DOHH2 (cell line): ENCODE measurements around the gene SCAF8.
"Not testable (repeated sequence)": the region's sequence is repeated elsewhere in the genome, so short reads cannot be mapped to it uniquely, and the experiment has no call there.

ENCODE experiments used
- H3F3A ChIP-seq: fragments of 200-600 bp; sonication (generic), shearing (Covaris generic); 2 replicates; pipeline ENCODE4 v1.6.0; 2016; ENCODE audit warnings: antibody characterized with exemption, mild to moderate bottlenecking; ENCODE audit not compliant: control insufficient read depth, insufficient read depth
- H3K27ac ChIP-seq: fragments of 200-600 bp; sonication (generic); 2 replicates; pipeline ENCODE4 v1.5.1; 2014; ENCODE audit warnings: low read depth, mild to moderate bottlenecking, low read length, moderate library complexity
- H3K27me3 ChIP-seq: fragments of 200-600 bp; sonication (generic); 2 replicates; pipeline ENCODE4 v1.6.1; 2014; ENCODE audit warnings: mild to moderate bottlenecking, low read length, mixed read lengths; ENCODE audit not compliant: control insufficient read depth
- H3K36me3 ChIP-seq: fragments of 200-600 bp; sonication (generic); 2 replicates; pipeline ENCODE4 v1.6.1; 2014; ENCODE audit warnings: mild to moderate bottlenecking, low read length, moderate library complexity, mixed read lengths; ENCODE audit not compliant: control insufficient read depth
- H3K4me1 ChIP-seq: fragments of 200-600 bp; sonication (generic); 2 replicates; pipeline ENCODE4 v1.6.1; 2014; ENCODE audit warnings: mild to moderate bottlenecking, low read length, mixed read lengths; ENCODE audit not compliant: control insufficient read depth
- H3K4me2 ChIP-seq: fragments of 200-600 bp; sonication (generic); 2 replicates; pipeline ENCODE4 v1.6.0; 2014; ENCODE audit warnings: mild to moderate bottlenecking, low read length, moderate library complexity
- H3K4me3 ChIP-seq: fragments of 200-600 bp; sonication (generic); 2 replicates; pipeline ENCODE4 v1.5.1; 2014; ENCODE audit warnings: mild to moderate bottlenecking, low read length, mixed read lengths
- H3K79me2 ChIP-seq: fragments of 200-600 bp; sonication (generic); 2 replicates; pipeline ENCODE4 v1.6.1; 2014; ENCODE audit warnings: mild to moderate bottlenecking, low read length, mixed read lengths; ENCODE audit not compliant: control insufficient read depth
- H3K9me2 ChIP-seq: fragments of 200-600 bp; sonication (generic); replicated peaks from 2 replicates; pipeline ENCODE4 v1.6.1; 2014; ENCODE audit warnings: mild to moderate bottlenecking, low read length, mixed read lengths; ENCODE audit not compliant: control insufficient read depth
- H3K9me3 ChIP-seq: fragments of 200-600 bp; sonication (generic); 2 replicates; pipeline ENCODE4 v1.6.1; 2014; ENCODE audit warnings: antibody characterized with exemption, low read length, mixed read lengths; ENCODE audit not compliant: control insufficient read depth, insufficient read depth
- H4K20me1 ChIP-seq: fragments of 200-600 bp; sonication (generic); 2 replicates; pipeline ENCODE4 v1.6.0; 2014; ENCODE audit warnings: low read depth, mild to moderate bottlenecking, antibody characterized with exemption, low read length, moderate library complexity; ENCODE audit not compliant: control insufficient read depth, insufficient read depth
- CTCF ChIP-seq: fragments of 200-600 bp; sonication (generic); IDR thresholded peaks from one replicate; pipeline ENCODE4 v1.5.1; 2014; ENCODE audit warnings: antibody characterized with exemption, mild to moderate bottlenecking, low read depth, low read length; ENCODE audit not compliant: poor library complexity, severe bottlenecking
- EZH2phosphoT487 ChIP-seq: fragments of 200-600 bp; sonication (generic); IDR thresholded peaks from 2 replicates; pipeline ENCODE4 v1.6.1; 2017; ENCODE audit warnings: borderline replicate concordance, mild to moderate bottlenecking, antibody characterized with exemption, low read length, moderate library complexity, mixed read lengths

The SCAF8 gene

GRCh38 chr6:154709621-154710020 is 23.6 kb upstream of the SCAF8 start:
- no peaks in the 10 kb centered on the region for H3K79me2 ChIP-seq
- H4K20me1 ChIP-seq = no peaks in the 10 kb centered on the region
- no peak overlapping the region for H3K4me3 ChIP-seq
- no peak overlapping the region for H3K4me2 ChIP-seq
- H3K4me1 ChIP-seq = no peaks in the 10 kb centered on the region
- H3K27ac ChIP-seq = no peak overlapping the region
- H3K9me2 ChIP-seq = no peaks in the 10 kb centered on the region
- no peaks in the 10 kb centered on the region for H3K9me3 ChIP-seq
- TF ChIP-seq EZH2phosphoT487 = no peak
- no peak for TF ChIP-seq CTCF
- H3F3A ChIP-seq = no peaks in the 10 kb centered on the region
- peaks cover 5% of the 10 kb centered on the region; the same call in 1 of the 2 replicates for H3K27me3 ChIP-seq
- H3K36me3 ChIP-seq = no peaks in the 10 kb centered on the region

- TF ChIP-seq CTCF = no peak
- no peak for TF ChIP-seq EZH2phosphoT487
- H3K4me2 ChIP-seq = no peak overlapping the region
- H3K9me2 ChIP-seq = no peaks in the 10 kb centered on the region
- H3F3A ChIP-seq = no peaks in the 10 kb centered on the region
- H3K27me3 ChIP-seq = peaks cover 5% of the 10 kb centered on the region; the same call in 1 of the 2 replicates
- no peaks in the 10 kb centered on the region for H3K79me2 ChIP-seq
- no peak overlapping the region for H3K27ac ChIP-seq
- no peak overlapping the region for H3K4me3 ChIP-seq
- peaks cover 9% of the 10 kb centered on the region for H3K4me1 ChIP-seq
- no peaks in the 10 kb centered on the region for H3K36me3 ChIP-seq
- no peaks in the 10 kb centered on the region for H3K9me3 ChIP-seq
- H4K20me1 ChIP-seq = no peaks in the 10 kb centered on the region
Observed at GRCh38 chr6:154710689-154711088, 22.5 kb upstream of the SCAF8 start.

GRCh38 chr6:154715446-154715845 is 17.8 kb upstream of the SCAF8 start:
- Histone ChIP-seq H3K79me2 (no peaks in the 10 kb centered on the region), H3K9me3 (peaks cover 6% of the 10 kb centered on the region; the same call in 1 of the 2 replicates), H4K20me1 (no peaks in the 10 kb centered on the region), H3K4me1 (peaks cover 10% of the 10 kb centered on the region), H3K4me3 (no peak overlapping the region), H3K27ac (no peak overlapping the region), H3F3A (no peaks in the 10 kb centered on the region), H3K36me3 (no peaks in the 10 kb centered on the region), H3K9me2 (no peaks in the 10 kb centered on the region), H3K4me2 (no peak overlapping the region), H3K27me3 (no peaks in the 10 kb centered on the region)
- TF ChIP-seq EZH2phosphoT487 (no peak), CTCF (no peak)

GRCh38 chr6:154716350-154716749 is 16.9 kb upstream of the SCAF8 start:
- not testable (repeated sequence) for H3K27ac ChIP-seq

More at GRCh38 chr6:154716350-154716749, 16.9 kb upstream of the SCAF8 start:
- not testable (repeated sequence) for H3K27me3 ChIP-seq, H4K20me1 ChIP-seq, H3F3A ChIP-seq, H3K36me3 ChIP-seq, H3K9me2 ChIP-seq, H3K79me2 ChIP-seq, H3K4me3 ChIP-seq, H3K9me3 ChIP-seq, H3K4me1 ChIP-seq, H3K4me2 ChIP-seq
